DMS79 treated with DMSO at 0.1 percent for 48 hours (cell line): ENCODE results near the gene SDSL.

ENCODE experiments used
- DNase-seq: peaks from one replicate; lab custom pipeline; 2025; lab: John Stamatoyannopoulos, UW

The SDSL gene

DNA sequence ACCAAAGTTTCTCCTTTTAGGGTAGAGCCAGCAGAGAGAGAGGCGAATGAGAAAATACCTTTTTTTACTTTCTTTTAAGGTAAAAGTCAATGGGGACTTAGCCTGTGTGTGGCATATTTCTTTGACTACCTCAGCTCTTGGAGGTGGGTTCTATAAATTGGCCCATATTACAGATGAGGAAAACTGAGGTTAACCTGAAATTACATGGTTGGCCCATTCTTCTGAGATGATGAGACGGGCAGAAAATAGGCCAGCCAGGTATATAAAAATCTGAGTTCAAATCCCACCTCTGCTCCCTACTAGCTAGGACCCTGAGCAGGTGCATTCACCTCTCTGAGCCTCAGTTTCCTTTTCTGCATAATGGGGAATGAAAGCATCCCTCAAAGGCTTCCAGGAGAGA is 27.1 kb downstream of the SDSL start:
- no peak for DNase-seq

DNA sequence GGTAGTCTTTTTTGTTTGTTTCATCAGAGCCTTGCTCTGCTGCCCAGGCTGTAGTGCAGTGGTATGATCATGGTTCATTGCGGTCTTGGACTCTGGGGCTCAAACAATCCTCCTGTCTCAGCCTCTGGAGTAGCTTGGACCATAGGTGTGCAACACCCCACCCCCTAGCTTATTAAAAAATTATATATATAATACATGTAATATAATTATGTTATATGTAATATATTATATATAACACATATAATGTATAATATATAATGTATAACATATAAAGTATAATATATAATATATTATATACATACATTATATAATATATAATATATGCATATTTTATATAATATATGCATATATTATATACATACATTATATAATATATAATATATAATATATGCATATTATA is 27.7 kb downstream of the SDSL start:
- no peak for DNase-seq

GRCh38 chr12:113452458-113452857 is 30.3 kb downstream of the SDSL start:
- no peak for DNase-seq

GRCh38 chr12:113453330-113453729 is 31.1 kb downstream of the SDSL start:
- no peak for DNase-seq

DNA sequence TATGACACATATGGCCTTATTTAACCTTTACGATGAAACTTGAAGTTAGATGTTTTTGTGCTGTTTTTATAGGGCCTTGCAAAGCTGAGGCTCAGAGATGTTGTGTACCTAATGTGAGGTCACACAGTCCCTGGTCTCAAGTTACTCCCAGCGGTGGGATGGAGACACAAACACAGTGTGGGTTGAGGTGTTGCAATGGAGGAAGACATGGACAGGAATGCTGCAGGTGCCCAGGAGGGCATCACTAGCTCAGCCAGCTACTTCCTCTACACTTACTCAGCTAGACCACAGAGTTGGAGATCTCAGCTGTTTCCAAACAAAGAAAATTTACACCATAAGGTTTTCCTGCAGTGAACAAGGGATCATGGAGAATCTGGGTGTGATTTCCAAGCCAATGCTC is 34.0 kb downstream of the SDSL start:
- DNase-seq = no peak

DNA sequence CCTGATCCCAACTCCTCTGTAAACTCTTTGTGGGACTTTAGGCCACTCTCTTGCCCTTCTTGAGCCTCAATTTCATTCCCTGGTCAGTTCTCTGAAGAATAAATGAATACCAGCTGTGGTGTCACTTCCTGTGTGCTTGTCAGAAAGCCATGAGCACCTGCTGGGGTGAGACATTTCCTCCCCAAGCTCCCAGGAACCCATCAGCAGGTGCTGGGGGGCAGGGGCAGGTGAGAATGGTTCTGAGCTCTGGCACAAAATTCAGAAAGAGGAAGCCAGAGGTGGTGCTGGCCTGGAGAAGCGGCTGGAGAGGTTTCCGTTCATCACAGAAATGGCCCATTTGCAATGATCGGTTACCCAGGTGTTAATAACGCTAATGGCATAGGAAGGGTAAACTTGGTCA is 34.6 kb downstream of the SDSL start:
- no peak for DNase-seq

GRCh38 chr12:113457185-113457584 is 35.0 kb downstream of the SDSL start:
- DNase-seq = no peak

DNA sequence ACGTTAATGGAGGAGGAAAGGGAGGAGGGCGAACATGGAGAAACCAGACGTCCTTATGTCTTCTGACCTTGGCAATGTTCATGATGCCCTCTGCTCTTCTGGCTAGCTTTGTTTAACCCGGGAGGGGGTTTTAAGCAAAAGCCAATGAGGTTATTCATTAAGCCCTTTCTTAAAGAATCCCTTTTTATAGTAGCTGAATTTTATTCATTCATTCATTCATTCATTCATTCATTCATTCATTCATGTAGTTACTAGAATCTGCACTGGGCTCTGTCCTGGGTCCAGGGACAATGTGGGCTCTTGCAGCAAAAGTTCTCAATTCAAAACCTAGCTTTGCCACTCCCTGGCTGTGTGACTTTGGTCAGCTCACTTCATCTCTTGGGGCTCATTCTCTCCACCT is 35.5 kb downstream of the SDSL start:
- DNase-seq = no peak

DNA sequence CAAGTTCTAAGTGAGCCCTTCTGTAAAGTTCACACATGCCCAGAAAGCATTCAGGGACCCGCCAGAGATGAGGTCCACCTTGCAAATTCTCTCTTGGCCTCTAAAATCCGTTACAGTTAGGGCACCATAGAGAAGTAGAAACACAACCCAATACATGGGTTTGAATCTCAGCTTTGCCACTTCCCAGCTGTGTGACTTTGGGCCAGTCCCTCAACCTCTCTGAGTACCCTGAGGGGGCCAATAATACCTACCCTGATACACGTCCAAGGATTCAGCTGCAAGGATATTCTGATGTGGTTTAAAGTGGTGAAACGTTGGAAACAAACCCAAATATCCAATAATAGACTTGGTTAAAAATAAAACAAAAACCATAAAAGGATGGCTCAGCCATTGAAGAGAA is 37.8 kb downstream of the SDSL start:
- DNase-seq = no peak

DNA sequence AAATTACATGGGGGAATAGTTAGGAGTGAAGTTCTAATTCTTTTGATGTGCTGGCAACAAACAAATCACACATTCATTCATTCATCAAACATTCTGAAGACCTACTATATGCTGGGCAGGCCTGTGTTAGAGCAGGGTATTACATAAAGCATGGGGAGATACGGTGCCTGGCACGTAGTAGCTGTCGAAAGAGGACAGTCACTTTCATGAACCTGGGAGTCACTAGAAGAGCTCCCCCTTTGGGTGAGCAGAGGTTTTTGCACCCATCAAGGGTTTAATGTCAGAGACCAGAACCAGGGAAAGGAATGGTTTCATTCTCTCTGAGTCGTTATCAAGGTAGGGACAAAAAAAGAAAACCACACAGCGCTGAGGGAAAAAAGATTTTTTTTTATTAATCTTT is 39.5 kb downstream of the SDSL start:
- no peak for DNase-seq

- DNase-seq = peak; percentile 67
Measured at GRCh38 chr12:113462117-113462774, 40.1 kb downstream of the SDSL start.

DNA sequence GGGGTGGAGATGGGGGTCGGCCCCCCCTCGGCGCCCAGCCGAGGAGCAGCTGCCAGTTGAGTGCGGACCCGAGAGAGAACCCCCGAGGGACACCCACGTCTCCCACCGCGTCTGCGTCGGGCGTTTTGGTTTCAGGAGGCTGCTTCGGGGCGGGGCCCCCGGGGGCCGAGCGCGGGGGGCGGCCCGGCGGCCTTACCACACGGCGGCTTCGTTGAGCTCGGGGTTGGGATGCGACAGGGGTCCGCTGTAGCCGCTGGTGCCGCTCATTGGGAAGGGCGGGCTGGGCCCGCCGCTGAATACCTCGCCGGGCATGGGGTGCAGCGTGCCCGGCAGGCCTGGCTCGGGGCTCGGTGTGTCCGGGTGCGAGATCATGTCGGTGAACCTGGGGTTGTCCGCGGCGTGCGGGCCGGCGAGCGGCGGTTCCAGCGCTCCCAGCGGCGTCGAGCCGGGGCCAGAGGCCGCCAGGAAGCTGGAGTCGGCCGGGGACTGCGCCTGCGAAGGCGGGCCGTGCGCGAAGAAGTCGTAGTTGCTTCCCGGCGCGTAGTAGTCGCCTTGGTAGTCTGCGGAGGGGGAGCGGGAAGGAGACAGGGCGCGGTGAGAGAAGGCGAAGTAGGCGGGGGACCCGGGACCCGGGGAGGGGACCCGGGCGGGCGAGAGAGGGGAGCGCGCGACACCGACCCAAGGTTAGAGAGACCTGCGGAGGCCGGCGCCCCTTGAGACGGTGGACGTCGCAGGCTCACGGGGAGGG is 41.0 kb downstream of the SDSL start:
- no peak for DNase-seq

- DNase-seq = no peak
Measured at GRCh38 chr12:113463746-113464451, 41.7 kb downstream of the SDSL start.

DNA sequence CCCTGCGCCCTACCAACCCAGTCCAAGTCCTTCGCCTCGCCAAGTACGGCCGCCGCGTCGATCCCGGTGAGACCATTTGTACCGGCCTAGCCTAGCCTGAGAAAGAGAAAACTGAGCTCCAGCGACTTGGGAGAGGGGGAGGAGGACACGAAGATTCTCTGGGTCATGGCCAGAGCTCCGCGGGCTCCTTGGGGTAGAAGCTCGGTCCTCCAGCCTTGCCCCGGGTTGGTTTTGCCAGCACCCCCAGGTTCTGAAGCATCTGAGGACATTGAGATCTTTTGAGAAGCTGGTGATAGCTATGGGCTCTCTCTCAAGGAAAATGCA is 42.2 kb downstream of the SDSL start:
- DNase-seq = no peak

DNA sequence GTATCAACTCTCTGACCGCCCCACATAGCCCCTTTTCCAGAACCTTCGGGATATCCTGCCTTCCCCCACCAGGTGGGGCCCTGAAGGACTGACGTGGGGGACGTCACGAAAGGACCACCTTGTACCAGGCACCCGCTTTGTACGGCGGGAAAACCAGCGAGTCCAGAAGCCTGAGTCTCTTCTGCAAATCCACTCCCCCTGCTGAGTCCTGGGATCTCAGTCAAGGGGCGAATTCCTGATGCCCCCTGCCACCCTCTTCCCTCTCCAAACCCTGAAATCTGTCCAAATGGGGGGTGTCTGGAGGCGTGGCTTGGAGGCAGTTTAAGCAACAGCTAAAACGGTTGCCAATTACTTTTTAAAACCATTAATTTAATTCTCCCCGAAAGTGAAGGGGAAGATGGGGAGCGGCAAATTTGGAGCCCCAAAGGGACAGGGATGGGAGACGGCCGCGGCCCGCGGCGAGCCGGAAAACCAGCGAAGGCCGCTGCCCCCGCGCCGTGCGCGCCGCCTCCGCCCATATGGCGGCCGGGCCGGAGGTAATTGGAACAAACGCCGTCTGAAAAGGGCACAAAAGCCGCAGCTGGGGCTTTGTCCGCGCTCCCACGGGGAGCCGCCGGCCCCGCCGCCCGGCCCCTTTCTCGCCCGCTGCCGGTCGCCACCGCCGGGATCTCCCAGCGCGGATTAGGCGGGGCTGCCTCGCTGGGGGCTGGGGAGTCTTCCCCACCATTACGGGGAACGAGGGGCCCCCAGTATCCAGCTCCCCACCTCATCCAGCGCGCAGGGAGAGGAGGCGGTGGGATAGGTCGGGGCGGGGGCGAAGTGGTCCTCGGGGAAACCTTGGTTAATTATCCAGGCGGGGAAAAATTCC is 42.9 kb downstream of the SDSL start:
- DNase-seq = no peak

GRCh38 chr12:113465808-113466453 is 43.8 kb downstream of the SDSL start:
- no peak for DNase-seq

DNA sequence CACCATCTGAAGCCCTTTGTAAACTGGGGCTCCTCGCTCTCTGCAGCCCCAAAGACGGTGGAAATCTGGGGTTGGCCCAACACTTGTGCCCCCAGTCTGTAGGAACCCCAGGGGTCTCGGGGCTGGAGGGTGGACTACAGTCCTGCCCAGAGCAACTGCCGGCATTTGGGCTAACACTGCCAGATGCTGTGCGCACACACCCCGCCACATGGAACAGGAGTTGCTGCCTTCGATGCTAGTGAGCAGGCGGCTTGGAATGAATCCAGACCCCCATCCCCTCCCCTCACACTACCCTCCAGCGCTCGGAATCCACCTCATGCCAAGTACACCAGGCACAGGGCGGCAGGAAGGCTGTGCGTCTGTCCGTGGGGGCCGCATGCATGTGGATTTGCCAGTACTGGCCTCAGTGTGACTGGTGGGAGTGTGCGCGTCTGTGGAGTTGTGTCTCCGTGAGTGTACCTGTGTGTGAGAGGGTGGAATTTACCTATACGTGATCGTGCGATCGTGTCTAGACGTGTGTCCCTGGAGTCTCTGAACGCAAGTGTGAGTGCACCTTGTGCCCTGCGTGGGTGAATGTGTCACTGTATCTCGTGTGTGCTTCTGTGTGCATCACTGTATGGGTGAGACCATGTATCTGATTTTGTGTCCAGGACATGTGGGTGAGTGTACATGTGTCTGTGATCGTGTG is 44.4 kb downstream of the SDSL start:
- DNase-seq = no peak

DNA sequence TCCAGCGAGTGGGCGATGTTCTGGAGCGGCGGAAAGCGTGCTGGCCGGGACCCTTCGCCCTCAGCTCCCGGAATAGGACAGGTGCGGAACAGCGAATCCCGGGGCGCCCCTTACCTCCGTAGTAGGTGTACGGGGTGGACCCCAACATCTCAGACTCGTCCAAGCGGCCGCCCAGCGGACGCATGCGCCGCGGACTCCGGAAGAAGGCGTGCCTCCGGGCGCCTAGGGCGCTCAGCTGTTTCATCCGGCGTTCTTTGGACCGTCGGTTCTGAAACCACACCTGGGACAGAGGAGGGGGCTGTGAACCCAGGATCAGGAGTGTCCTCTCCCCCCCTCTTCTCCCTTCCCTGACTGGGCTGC is 44.9 kb downstream of the SDSL start:
- DNase-seq = peak; percentile 14

DNA sequence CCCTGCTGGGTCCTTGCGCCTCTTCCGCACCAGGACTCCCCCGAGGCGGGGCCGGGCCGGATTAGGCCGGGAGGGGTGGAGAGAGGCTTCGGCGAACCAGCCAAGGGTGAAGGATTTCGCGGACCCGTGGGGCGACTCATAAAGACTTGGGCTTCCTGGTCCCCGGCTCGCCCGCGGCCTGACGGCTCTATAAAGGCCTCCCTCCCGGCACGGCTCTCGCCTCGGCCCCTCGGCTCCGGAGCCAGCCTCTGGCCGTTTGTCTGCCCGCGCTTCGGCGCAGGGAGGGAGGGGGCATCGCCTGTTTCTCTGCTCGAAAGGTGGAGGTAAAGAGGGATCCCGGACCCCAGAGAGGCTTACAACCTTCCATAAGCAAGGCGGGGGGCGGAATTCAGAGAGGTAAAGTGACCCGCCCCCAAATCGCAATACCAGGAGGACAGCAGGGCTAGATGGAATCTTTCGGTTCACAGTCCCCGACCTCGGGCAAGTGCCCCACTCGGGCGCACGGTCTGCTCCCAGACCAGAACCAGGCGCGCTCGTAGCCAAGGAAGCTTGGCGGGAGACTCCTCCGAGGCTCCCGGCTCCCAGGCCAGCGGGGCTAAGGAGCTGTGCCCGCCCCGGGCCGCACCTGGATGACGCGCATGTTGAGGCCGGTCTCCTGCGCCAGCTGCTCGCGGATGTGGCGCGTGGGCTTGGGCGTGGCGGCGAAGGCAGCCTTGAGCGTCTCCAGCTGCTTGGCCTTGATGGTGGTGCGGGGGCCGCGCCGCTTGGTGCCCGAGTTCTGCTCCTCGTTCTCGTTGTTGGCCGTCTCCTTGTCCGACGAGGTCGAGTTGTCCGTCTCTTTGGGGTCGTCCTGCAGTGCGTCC is 45.6 kb downstream of the SDSL start:
- peak; percentile 14 for DNase-seq
